NCI-H774 (cell line): ENCODE results near the gene NBPF20.
"Not testable (repeated sequence)": the region's sequence is repeated elsewhere in the genome, so short reads cannot be mapped to it uniquely, and the experiment has no call there.

ENCODE experiments used
- DNase-seq: peaks from one replicate; lab custom pipeline; 2025; lab: John Stamatoyannopoulos, UW

Gene NBPF20

DNA sequence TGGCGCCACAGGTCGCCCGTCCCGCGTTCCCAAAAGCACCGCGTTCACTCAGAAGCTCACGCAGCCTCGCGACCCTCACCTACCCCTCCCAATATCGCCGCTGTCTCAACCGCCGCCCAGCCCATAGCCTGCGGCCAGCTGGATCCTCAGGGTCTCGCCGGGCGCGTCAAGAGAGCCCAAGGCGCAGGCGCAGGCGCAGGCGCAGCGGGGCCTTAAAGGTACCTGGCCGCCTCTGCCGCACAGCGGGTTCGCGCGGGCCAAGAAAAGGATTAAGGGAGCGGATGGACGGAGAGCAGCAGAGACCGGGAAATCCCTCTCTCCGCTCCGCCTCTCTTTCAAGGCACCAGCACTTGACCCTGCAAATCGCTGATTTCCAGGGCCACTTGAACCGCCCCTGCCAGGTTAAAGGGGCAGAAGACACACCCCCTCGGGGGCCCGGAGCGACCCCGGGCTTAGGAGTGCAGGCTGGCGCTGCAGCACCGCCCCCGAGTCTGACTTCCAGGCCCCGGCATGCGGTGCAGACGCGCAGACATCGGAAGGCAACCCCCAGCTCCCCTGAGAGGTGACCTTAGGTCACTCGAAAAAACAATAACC, at the start of gene NBPF20:
NBPF20 (minus strand) TSS at position 168 of the 594 bp plus-strand sequence. CDS start 20,331 bp downstream, outside the sequence.
- DNase-seq: peak; percentile 84

DNA sequence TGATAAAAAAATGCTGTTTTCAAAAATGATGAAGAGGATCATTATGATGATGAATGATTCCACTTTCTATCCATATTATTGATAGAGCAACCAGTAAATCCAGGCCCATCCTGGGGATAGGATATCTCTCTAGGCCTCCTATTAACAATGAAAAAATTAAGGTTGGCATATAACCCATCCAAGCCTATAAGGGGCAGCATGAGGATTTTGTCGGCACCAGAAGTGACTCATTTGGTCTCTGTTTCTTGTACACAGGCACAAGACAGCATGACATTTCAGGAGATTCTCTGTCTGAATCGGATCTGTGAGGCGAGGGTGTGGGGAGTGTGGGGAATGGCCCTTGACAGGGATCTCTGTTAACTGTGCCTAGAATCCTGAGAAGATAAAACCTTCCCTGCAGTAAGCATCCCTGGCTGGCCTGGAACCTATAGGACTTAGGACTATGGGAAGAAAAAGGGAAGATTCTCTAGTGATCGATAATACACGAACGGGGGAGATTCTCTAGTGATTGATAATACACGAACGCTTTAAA, 49.5 kb upstream of the NBPF20 start:
- not testable (repeated sequence) for DNase-seq

GRCh38 chr1:145472731-145473130, 47.3 kb upstream of the NBPF20 start:
- not testable (repeated sequence) for DNase-seq

- not testable (repeated sequence) for DNase-seq
These were observed 46.0 kb upstream of the NBPF20 start for GRCh38 chr1:145471365-145471764.

DNA sequence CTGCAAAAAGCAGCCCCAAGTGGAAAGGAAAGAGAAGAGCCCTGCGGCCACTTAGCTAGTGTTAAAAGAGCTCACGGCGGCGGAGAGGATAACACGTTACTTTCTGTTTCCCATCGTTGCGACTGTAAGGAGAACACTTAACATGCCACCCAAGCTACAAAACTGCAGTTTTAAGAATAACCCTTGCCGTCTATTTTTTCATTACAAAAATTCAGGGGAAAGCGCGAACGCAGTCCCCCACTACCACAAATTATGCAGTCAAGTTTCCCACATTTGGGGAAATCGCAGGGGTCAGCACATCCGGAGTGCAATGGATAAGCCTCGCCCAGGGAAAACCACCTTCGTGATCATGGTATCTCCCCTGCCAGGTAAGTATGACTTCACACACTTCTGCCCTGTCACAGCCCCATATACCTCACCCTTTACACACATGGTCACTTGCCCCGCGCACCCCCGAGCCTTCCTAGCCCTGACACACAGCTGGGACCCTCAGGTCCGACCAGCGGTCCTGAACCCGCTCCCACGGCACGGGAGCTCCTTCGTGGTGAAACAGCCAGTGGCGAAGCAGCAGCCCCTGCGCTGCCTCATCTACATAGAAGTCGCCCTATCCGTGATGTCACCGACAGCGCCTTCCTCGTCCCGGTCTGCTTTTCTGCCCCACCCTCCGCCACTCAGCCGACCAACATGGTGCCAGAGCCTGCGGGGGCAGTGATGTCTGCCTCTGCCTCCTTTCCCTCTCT, 40.2 kb upstream of the NBPF20 start:
- peak; percentile 79 for DNase-seq

DNA sequence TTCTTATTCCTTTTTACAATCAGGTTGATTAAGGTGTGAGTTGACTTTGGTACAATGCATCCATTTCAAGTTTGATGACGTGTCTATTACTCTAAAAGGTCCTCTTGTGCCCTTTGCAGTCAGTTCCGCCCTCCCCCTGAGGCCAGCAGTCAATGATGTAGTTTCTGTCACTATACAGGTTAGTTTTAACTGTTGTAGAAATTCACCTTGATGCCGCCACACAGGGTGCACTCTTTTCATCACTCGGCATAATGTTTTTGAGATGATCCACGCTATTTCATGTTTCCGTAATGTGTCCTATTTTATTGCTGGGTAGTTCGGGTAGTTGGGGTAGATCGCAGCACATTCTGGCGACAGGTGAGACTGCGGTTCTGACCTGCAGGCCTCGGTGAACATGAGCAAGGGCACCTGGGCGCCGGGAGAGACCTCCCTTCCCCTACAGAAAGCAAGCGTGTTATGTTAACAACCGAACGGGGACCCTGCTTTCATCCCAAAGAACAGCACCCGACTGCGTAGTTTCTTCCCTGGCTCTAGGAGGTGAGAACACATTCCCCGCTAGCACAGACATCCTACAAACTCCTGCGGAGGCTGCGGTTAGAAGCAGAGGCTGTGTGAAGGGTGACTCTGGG, 39.4 kb upstream of the NBPF20 start:
- not testable (repeated sequence) for DNase-seq

DNA sequence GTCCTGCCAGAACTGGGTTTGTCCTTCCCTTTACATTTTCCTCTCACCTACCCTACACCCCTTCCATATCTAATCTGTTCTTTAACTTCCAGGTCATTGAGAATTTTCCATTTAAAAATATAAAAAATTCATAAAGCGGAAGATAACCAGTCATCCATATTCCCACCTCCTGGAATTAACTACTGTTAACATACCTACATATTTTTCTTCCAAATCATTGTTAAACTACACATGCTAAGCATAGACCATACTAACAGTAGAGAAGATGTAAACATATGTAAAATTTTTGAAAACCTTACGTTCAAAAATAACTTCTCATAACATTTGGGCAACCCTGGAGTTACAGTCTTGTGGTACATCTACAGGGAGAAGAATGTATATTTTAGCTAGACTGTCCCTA, 38.6 kb upstream of the NBPF20 start:
- not testable (repeated sequence) for DNase-seq

DNA sequence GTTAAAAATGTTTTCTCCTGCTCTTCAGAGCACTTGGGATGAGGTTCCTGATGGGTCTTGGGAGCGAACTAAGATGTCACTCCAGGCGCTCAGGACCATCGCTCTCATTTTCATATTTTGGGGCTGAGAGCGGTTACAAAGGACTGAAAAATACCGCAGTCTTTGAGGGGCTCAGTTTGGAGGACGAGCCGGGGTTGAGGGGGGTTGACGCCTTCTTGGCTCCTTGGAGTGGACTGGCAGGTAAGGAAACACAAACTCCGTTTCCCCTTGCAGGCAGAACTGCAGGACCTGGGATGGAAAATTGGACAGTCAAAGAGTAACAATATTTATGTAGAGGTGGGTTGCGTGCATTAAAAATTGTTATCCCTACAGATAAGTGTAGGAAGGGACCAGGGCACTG, 35.3 kb upstream of the NBPF20 start:
- DNase-seq: not testable (repeated sequence)

GRCh38 chr1:145460048-145460447, 34.6 kb upstream of the NBPF20 start:
- DNase-seq: not testable (repeated sequence)

GRCh38 chr1:145459591-145459990, 34.2 kb upstream of the NBPF20 start:
- DNase-seq: not testable (repeated sequence)

- not testable (repeated sequence) for DNase-seq
These were observed 33.7 kb upstream of the NBPF20 start for GRCh38 chr1:145459063-145459462.

- not testable (repeated sequence) for DNase-seq
These were observed 29.4 kb upstream of the NBPF20 start for GRCh38 chr1:145454824-145455177.

- not testable (repeated sequence) for DNase-seq
These were observed 28.7 kb upstream of the NBPF20 start for GRCh38 chr1:145453873-145454823.

- DNase-seq: not testable (repeated sequence)
These were observed 27.1 kb upstream of the NBPF20 start for GRCh38 chr1:145452506-145452905.

DNA sequence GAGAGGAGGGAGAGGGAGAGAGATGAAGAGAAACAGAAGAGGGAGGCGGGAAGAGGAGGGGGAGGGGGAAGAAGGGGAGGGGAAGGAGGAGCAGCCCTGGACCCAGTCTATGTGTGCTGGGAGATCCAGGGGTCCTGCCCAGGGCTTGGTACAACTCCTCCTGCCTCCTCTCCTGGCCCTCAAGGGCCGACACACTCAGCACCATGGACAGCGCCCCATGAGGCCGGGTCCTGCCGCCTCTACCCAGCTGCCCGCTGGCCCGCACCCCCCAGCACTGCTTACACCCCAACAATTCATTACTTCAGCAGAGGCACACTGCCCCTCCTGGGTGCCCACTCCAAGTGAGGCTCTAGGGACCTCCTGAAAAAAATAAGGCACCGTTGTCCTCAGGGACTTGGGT, 26.5 kb upstream of the NBPF20 start:
- not testable (repeated sequence) for DNase-seq

- DNase-seq: not testable (repeated sequence)
These were observed 19.8 kb upstream of the NBPF20 start for GRCh38 chr1:145445219-145445618.

- DNase-seq: not testable (repeated sequence)
These were observed 16.9 kb upstream of the NBPF20 start for GRCh38 chr1:145442340-145442739.

DNA sequence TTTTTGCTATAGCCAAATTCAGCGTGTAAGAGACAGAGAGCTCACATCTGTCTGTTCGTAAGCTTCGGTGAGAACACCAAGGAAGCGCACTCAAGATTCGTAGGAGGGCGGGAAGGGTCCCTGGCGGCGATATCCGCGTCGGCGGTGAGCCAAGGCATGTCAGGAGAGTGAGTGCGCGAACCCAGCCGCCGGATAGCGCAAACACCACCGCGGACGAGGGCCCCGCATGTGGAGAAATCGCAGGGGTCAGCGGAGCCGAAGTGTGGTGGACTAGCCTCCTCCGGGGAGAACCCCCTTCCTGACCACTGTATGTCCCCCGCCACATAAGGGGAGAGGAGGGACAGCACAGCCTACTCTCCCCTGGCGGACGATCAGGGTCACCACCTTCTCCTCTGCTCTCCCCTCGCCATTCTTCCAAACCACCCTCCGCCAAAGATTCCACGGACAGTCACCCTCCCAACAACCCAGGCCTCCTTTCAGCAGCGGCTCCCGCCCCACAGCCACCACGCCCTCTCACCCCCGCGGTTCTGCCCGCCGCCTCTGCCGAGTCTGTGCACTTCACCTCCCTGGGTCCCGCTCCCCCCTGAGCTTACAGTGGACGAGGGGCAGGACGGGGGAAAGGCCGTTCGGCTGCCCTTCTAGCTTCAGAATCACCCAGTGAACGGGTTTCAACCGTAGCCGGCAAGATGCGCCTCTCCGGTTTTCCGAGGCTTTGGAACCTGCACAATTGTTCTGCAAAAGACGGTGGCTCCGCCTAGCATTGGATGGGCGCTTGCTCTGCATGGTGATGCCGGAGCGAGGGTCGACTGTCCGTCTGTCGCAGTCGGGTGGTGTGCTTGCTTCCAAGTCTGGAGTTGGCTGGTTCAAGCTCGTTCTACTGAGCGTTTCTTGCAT, 6.2 kb upstream of the NBPF20 start:
- not testable (repeated sequence) for DNase-seq

DNA sequence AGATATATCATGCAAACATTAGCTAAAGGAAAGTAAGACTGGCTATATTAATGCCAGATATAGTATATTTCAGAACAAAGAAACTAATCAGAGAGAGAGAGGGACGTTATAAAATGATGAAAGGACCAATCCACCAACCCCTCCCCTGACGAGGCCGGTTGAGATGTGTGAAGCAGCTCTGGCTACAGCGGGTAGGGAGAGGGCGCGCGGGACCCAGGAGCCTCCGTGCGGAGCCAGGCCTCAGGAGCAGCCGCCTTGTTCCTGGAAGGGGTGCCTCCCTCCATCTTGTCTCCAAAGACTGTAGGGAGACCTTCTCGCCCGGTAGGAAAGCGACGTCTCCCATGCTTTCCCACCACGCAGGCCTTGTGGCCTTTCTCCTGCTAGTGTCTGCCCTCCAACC, 5.4 kb upstream of the NBPF20 start:
- DNase-seq: not testable (repeated sequence)

DNA sequence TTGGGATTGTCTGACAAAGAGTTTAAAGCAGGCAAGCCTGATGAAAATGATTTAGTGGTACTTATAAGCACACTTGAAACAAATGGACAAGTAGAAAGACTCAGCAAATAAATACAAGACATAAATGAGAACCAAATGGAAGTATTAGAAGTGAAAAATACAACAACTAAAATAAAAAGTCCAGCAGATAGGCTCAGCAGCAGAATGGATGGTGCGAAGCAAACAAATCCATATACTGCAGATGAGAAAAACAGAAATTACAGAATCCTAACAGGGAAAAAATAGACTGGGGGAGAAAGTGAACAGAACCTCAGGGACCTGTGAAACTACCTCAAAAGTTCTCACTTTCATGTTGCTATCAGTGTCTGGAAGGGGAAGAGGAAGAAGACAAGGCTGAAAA, 3.9 kb upstream of the NBPF20 start:
- not testable (repeated sequence) for DNase-seq
